HEK293 (cell line): ENCODE data around the gene KIF4A.

ENCODE experiments used
- CTCF ChIA-PET: fragments of 350-600 bp; formaldehyde crosslinking; extraction: SDS; loops from one replicate; lab custom pipeline; 2021; ENCODE audit warnings: antibody characterized with exemption; lab: Yijun Ruan, JAX
- POLR2A ChIA-PET: fragments of 300-600 bp; formaldehyde crosslinking; extraction: SDS; loops from one replicate; lab custom pipeline; 2020; ENCODE audit warnings: antibody characterized with exemption, inconsistent platforms; lab: Yijun Ruan, JAX
- H3K27ac ChIP-seq: fragments of 200-500 bp; sonication (Bioruptor generic); 2 replicates; pipeline ENCODE4 v1.5.1; 2014; ENCODE audit warnings: low read depth, low read length, control low read depth, inconsistent platforms; ENCODE audit errors: extremely low read depth
- H3K36me3 ChIP-seq, 2 experiments: fragments of 200-500 bp in 1 of 2; sonication (Bioruptor generic) in 1 of 2; 1 replicate in 1 of 2; 2 replicates in 1 of 2; pipeline ENCODE4 v1.5.1; 2014 to 2017; ENCODE audit warnings: inconsistent platforms in 2 of 2, low read length in 2 of 2; ENCODE audit not compliant: control insufficient read depth in 2 of 2, insufficient read depth in 1 of 2
- H3K4me1 ChIP-seq: fragments of 200-500 bp; sonication (Bioruptor generic); 2 replicates; pipeline ENCODE4 v1.5.1; 2014; ENCODE audit warnings: mild to moderate bottlenecking, low read length, inconsistent platforms; ENCODE audit not compliant: control insufficient read depth, insufficient read depth
- H3K4me3 ChIP-seq: 2 replicates; pipeline ENCODE4 v1.5.1; 2011; ENCODE audit warnings: low read depth, mild to moderate bottlenecking, control low read depth, low read length, moderate library complexity
- H3K9me3 ChIP-seq: fragments of 200-500 bp; sonication (Bioruptor generic); 2 replicates; pipeline ENCODE4 v1.5.1; 2014; ENCODE audit warnings: low read depth, low read length, inconsistent platforms; ENCODE audit not compliant: control insufficient read depth, insufficient read depth
- GFI1B ChIP-seq: fragments of 450-650 bp; formaldehyde crosslinking; IDR thresholded peaks from 2 replicates; pipeline ENCODE4 v1.5.1; 2016; ENCODE audit warnings: missing biosample characterization, missing genetic modification characterization
- PATZ1 ChIP-seq: fragments of 450-650 bp; formaldehyde crosslinking; IDR thresholded peaks from 2 replicates; pipeline ENCODE4 v1.5.1; 2016; ENCODE audit warnings: missing biosample characterization, missing genetic modification characterization
- TSHZ1 ChIP-seq: fragments of 450-650 bp; formaldehyde crosslinking; IDR thresholded peaks from 2 replicates; pipeline ENCODE4 v1.5.1; 2016; ENCODE audit warnings: missing biosample characterization, missing genetic modification characterization, borderline replicate concordance
- ZBTB11 ChIP-seq: fragments of 450-650 bp; formaldehyde crosslinking; conservative IDR thresholded peaks from 2 replicates; pipeline ENCODE4 v1.5.1; 2016; ENCODE audit warnings: low read depth, missing biosample characterization, missing genetic modification characterization
- ZBTB44 ChIP-seq: fragments of 450-650 bp; IDR thresholded peaks from 2 replicates; pipeline ENCODE4 v1.5.1; 2018; ENCODE audit warnings: missing biosample characterization, mild to moderate bottlenecking, missing genetic modification characterization
- ZEB2 ChIP-seq: fragments of 450-650 bp; formaldehyde crosslinking; IDR thresholded peaks from 2 replicates; pipeline ENCODE4 v1.5.1; 2016; ENCODE audit warnings: missing biosample characterization, missing genetic modification characterization
- ZFHX2 ChIP-seq: fragments of 450-650 bp; formaldehyde crosslinking; conservative IDR thresholded peaks from 2 replicates; pipeline ENCODE4 v1.5.1; 2016; ENCODE audit warnings: missing biosample characterization, missing genetic modification characterization
- ZNF362 ChIP-seq: fragments of 450-650 bp; formaldehyde crosslinking; IDR thresholded peaks from 2 replicates; pipeline ENCODE4 v1.5.1; 2016; ENCODE audit warnings: missing biosample characterization, missing genetic modification characterization
- ZNF37A ChIP-seq: fragments of 450-650 bp; IDR thresholded peaks from 2 replicates; pipeline ENCODE4 v1.5.1; 2018; ENCODE audit warnings: missing biosample characterization, missing genetic modification characterization
- ZNF510 ChIP-seq: fragments of 450-650 bp; formaldehyde crosslinking; IDR thresholded peaks from 2 replicates; pipeline ENCODE4 v1.5.1; 2018; ENCODE audit warnings: mild to moderate bottlenecking, missing genetic modification characterization, missing biosample characterization; ENCODE audit not compliant: insufficient replicate concordance
- ZNF518A ChIP-seq: fragments of 450-650 bp; formaldehyde crosslinking; conservative IDR thresholded peaks from 2 replicates; pipeline ENCODE4 v1.5.1; 2016; ENCODE audit warnings: low read depth, missing biosample characterization, missing genetic modification characterization
- ZNF560 ChIP-seq: fragments of 450-650 bp; formaldehyde crosslinking; IDR thresholded peaks from 2 replicates; pipeline ENCODE4 v1.5.1; 2017; ENCODE audit warnings: missing biosample characterization, missing genetic modification characterization, borderline replicate concordance
- ZNF624 ChIP-seq: fragments of 450-650 bp; formaldehyde crosslinking; IDR thresholded peaks from 2 replicates; pipeline ENCODE4 v1.5.1; 2017; ENCODE audit warnings: missing biosample characterization, missing genetic modification characterization
- ZNF629 ChIP-seq: fragments of 450-650 bp; formaldehyde crosslinking; IDR thresholded peaks from 2 replicates; pipeline ENCODE4 v1.5.1; 2017; ENCODE audit warnings: missing biosample characterization, missing genetic modification characterization
- ZNF777 ChIP-seq: fragments of 450-650 bp; formaldehyde crosslinking; IDR thresholded peaks from 2 replicates; pipeline ENCODE4 v1.5.1; 2017; ENCODE audit warnings: missing biosample characterization, missing genetic modification characterization, borderline replicate concordance

Gene KIF4A

GRCh38 chrX:70289793-70290770, at the start of gene KIF4A, which contains the start of gene PDZD11 (continued):
- peak; percentile 86 for TF ChIP-seq ZNF518A (tag by site-specific recombination)
- no peak for TF ChIP-seq ZNF777 (tag by site-specific recombination)
- peak; percentile 38; the same call in 1 of the 2 replicates for TF ChIP-seq PATZ1 (tag by site-specific recombination)
- no peak for TF ChIP-seq ZNF37A (tag by site-specific recombination)
- TF ChIP-seq ZBTB44 (tag by site-specific recombination): no peak
- TF ChIP-seq ZBTB11 (tag by site-specific recombination): peak; percentile 95
- TF ChIP-seq GFI1B (tag by site-specific recombination): no peak
- 0 out of 2 replicates have a peak, but pooled peaks have one; percentile 12 for TF ChIP-seq ZFHX2 (tag by site-specific recombination)

- no peaks in the 10 kb centered on the region for H3K4me1 ChIP-seq
- no peaks in the 10 kb centered on the region; the same call in 1 of the 2 replicates for H3K9me3 ChIP-seq
- no peak overlapping the region for H3K27ac ChIP-seq
- H3K36me3 ChIP-seq: no peaks in the 10 kb centered on the region
- ChIA-PET CTCF (interaction anchor here (0.6 kb wide), 1 partner anchor 343 kb away, joined by 3 read pairs; no protein-coding TSS in a partner anchor), POLR2A (no interaction called here)
- H3K4me3 ChIP-seq: no peak overlapping the region
- TF ChIP-seq ZNF362 (tag by site-specific recombination) (no peak), ZNF560 (tag by site-specific recombination) (no peak), ZNF624 (no peak), ZNF510 (no peak), ZNF629 (tag by site-specific recombination) (no peak), TSHZ1 (tag by site-specific recombination) (no peak), ZEB2 (no peak)
Observed at GRCh38 chrX:70240751-70241150, 49.2 kb upstream of the KIF4A start.
